HEK293 (cell line): ENCODE results near the gene DEFB113.

ENCODE experiments used
- CTCF ChIA-PET: fragments of 350-600 bp; formaldehyde crosslinking; extraction: SDS; loops from one replicate; lab custom pipeline; 2021; ENCODE audit warnings: antibody characterized with exemption; lab: Yijun Ruan, JAX
- POLR2A ChIA-PET: fragments of 300-600 bp; formaldehyde crosslinking; extraction: SDS; loops from one replicate; lab custom pipeline; 2020; ENCODE audit warnings: antibody characterized with exemption, inconsistent platforms; lab: Yijun Ruan, JAX
- H3K27ac ChIP-seq: fragments of 200-500 bp; sonication (Bioruptor generic); 2 replicates; pipeline ENCODE4 v1.5.1; 2014; ENCODE audit warnings: low read depth, low read length, control low read depth, inconsistent platforms; ENCODE audit errors: extremely low read depth
- H3K36me3 ChIP-seq, 2 experiments: fragments of 200-500 bp in 1 of 2; sonication (Bioruptor generic) in 1 of 2; 1 replicate in 1 of 2; 2 replicates in 1 of 2; pipeline ENCODE4 v1.5.1; 2014 to 2017; ENCODE audit warnings: inconsistent platforms in 2 of 2, low read length in 2 of 2; ENCODE audit not compliant: control insufficient read depth in 2 of 2, insufficient read depth in 1 of 2
- H3K4me1 ChIP-seq: fragments of 200-500 bp; sonication (Bioruptor generic); 2 replicates; pipeline ENCODE4 v1.5.1; 2014; ENCODE audit warnings: mild to moderate bottlenecking, low read length, inconsistent platforms; ENCODE audit not compliant: control insufficient read depth, insufficient read depth
- H3K4me3 ChIP-seq: 2 replicates; pipeline ENCODE4 v1.5.1; 2011; ENCODE audit warnings: low read depth, mild to moderate bottlenecking, control low read depth, low read length, moderate library complexity
- H3K9me3 ChIP-seq: fragments of 200-500 bp; sonication (Bioruptor generic); 2 replicates; pipeline ENCODE4 v1.5.1; 2014; ENCODE audit warnings: low read depth, low read length, inconsistent platforms; ENCODE audit not compliant: control insufficient read depth, insufficient read depth
- FEZF1 ChIP-seq: fragments of 450-650 bp; formaldehyde crosslinking; IDR thresholded peaks from 2 replicates; pipeline ENCODE4 v1.5.1; 2016; ENCODE audit warnings: missing biosample characterization, missing genetic modification characterization
- MEIS1 ChIP-seq: sonication (generic); formaldehyde crosslinking; IDR thresholded peaks from 2 replicates; pipeline ENCODE4 v1.8.1; 2022; ENCODE audit warnings: missing genetic modification reagents, mild to moderate bottlenecking, borderline replicate concordance
- OSR2 ChIP-seq: fragments of 450-650 bp; formaldehyde crosslinking; IDR thresholded peaks from 2 replicates; pipeline ENCODE4 v1.5.1; 2016; ENCODE audit warnings: missing biosample characterization, missing genetic modification characterization
- SCRT1 ChIP-seq: fragments of 450-650 bp; formaldehyde crosslinking; IDR thresholded peaks from 2 replicates; pipeline ENCODE4 v1.5.1; 2016; ENCODE audit warnings: missing biosample characterization, missing genetic modification characterization, borderline replicate concordance
- YY1 ChIP-seq: fragments of 450-650 bp; formaldehyde crosslinking; IDR thresholded peaks from 2 replicates; pipeline ENCODE4 v1.5.1; 2018; ENCODE audit warnings: missing biosample characterization, missing genetic modification characterization
- ZEB2 ChIP-seq: fragments of 450-650 bp; formaldehyde crosslinking; IDR thresholded peaks from 2 replicates; pipeline ENCODE4 v1.5.1; 2016; ENCODE audit warnings: missing biosample characterization, missing genetic modification characterization
- ZNF112 ChIP-seq: fragments of 450-650 bp; formaldehyde crosslinking; IDR thresholded peaks from 2 replicates; pipeline ENCODE4 v1.5.0; 2017; ENCODE audit warnings: missing biosample characterization, missing genetic modification characterization
- ZNF114 ChIP-seq: fragments of 450-650 bp; formaldehyde crosslinking; IDR thresholded peaks from 2 replicates; pipeline ENCODE4 v1.5.0; 2017; ENCODE audit warnings: missing biosample characterization, missing genetic modification characterization
- ZNF132 ChIP-seq: fragments of 450-650 bp; formaldehyde crosslinking; IDR thresholded peaks from 2 replicates; pipeline ENCODE4 v1.5.1; 2017; ENCODE audit warnings: missing biosample characterization, missing genetic modification characterization, borderline replicate concordance
- ZNF140 ChIP-seq: fragments of 450-650 bp; formaldehyde crosslinking; IDR thresholded peaks from 2 replicates; pipeline ENCODE4 v1.5.1; 2016; ENCODE audit warnings: missing biosample characterization, missing genetic modification characterization
- ZNF157 ChIP-seq: fragments of 450-650 bp; formaldehyde crosslinking; IDR thresholded peaks from 2 replicates; pipeline ENCODE4 v1.5.1; 2016; ENCODE audit warnings: missing biosample characterization, missing genetic modification characterization
- ZNF169 ChIP-seq: fragments of 450-650 bp; formaldehyde crosslinking; IDR thresholded peaks from 2 replicates; pipeline ENCODE4 v1.5.1; 2016; ENCODE audit warnings: missing biosample characterization, missing genetic modification characterization
- ZNF2 ChIP-seq: fragments of 450-650 bp; formaldehyde crosslinking; IDR thresholded peaks from 2 replicates; pipeline ENCODE4 v1.5.1; 2016; ENCODE audit warnings: missing biosample characterization, missing genetic modification characterization
- ZNF248 ChIP-seq: fragments of 450-650 bp; formaldehyde crosslinking; IDR thresholded peaks from 2 replicates; pipeline ENCODE4 v1.5.1; 2017; ENCODE audit warnings: missing biosample characterization, missing genetic modification characterization
- ZNF274 ChIP-seq, 2 experiments: fragments of 200-500 bp in 1 of 2; fragments of 450-650 bp in 1 of 2; sonication (Bioruptor generic) in 1 of 2; formaldehyde crosslinking in 1 of 2; IDR thresholded peaks; 2 replicates each; pipeline versions ENCODE4 v1.5.1 to v1.6.1; 2014 to 2016; ENCODE audit warnings: borderline replicate concordance in 1 of 2, inconsistent platforms in 1 of 2, low read length in 1 of 2, missing biosample characterization in 1 of 2, missing genetic modification characterization in 1 of 2
- ZNF341 ChIP-seq: fragments of 450-650 bp; formaldehyde crosslinking; IDR thresholded peaks from 2 replicates; pipeline ENCODE4; 2016; ENCODE audit warnings: low read depth, missing biosample characterization, missing genetic modification characterization
- ZNF416 ChIP-seq: fragments of 450-650 bp; formaldehyde crosslinking; IDR thresholded peaks from 2 replicates; pipeline ENCODE4 v1.5.1; 2016; ENCODE audit warnings: missing biosample characterization, missing genetic modification characterization
- ZNF48 ChIP-seq: fragments of 450-650 bp; formaldehyde crosslinking; IDR thresholded peaks from 2 replicates; pipeline ENCODE4 v1.5.1; 2016; ENCODE audit warnings: missing biosample characterization, missing genetic modification characterization
- ZNF677 ChIP-seq: fragments of 450-650 bp; IDR thresholded peaks from 2 replicates; pipeline ENCODE4 v1.5.0; 2018; ENCODE audit warnings: missing biosample characterization, mild to moderate bottlenecking, missing genetic modification characterization, moderate library complexity
- ZNF707 ChIP-seq: fragments of 450-650 bp; formaldehyde crosslinking; IDR thresholded peaks from 2 replicates; pipeline ENCODE4 v1.5.1; 2016; ENCODE audit warnings: missing biosample characterization, missing genetic modification characterization
- ZNF837 ChIP-seq: fragments of 450-650 bp; formaldehyde crosslinking; IDR thresholded peaks from 2 replicates; pipeline ENCODE4 v1.5.1; 2016; ENCODE audit warnings: missing biosample characterization, missing genetic modification characterization
- ZXDB ChIP-seq: fragments of 450-650 bp; formaldehyde crosslinking; IDR thresholded peaks from 2 replicates; pipeline ENCODE4 v1.5.1; 2016; ENCODE audit warnings: missing biosample characterization, missing genetic modification characterization
- TF ChIP-seq, protein P1 (sequence below): fragments of 450-650 bp; formaldehyde crosslinking; IDR thresholded peaks from 2 replicates; pipeline ENCODE4 v1.5.1; 2016; ENCODE audit warnings: missing biosample characterization, missing genetic modification characterization
- TF ChIP-seq, protein P2 (sequence below): fragments of 450-650 bp; formaldehyde crosslinking; IDR thresholded peaks from 2 replicates; pipeline ENCODE4 v1.5.1; 2016; ENCODE audit warnings: missing biosample characterization, missing genetic modification characterization
- TF ChIP-seq, protein P3 (sequence below): fragments of 450-650 bp; IDR thresholded peaks from 2 replicates; pipeline ENCODE4 v1.5.1; 2018; ENCODE audit warnings: missing biosample characterization, missing genetic modification characterization
- TF ChIP-seq, protein P4 (sequence below): fragments of 450-650 bp; formaldehyde crosslinking; IDR thresholded peaks from 2 replicates; pipeline ENCODE4 v1.5.1; 2016; ENCODE audit warnings: missing biosample characterization, missing genetic modification characterization

Gene DEFB113

DNA sequence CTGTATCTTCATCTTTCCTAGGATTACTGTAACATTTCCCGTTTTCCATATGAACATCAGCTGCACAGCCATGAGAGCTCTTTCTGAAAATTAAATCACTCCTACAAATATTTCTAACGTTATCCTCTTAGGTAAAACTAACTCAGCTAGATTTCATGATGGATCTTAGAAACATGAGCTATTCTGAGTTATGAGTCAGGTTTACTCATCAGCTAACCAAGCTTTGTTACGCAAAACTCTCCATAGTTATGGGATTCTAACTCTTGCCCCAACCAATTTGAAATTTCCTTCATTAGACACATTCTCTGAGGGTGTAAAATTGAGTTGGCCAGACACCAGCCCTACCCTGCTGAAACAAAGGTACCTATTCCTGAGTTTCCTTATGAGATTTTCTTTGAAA, 38.4 kb upstream of the DEFB113 start (continued):
- TF ChIP-seq ZNF416, result no peak
- TF ChIP-seq, protein P1, sequence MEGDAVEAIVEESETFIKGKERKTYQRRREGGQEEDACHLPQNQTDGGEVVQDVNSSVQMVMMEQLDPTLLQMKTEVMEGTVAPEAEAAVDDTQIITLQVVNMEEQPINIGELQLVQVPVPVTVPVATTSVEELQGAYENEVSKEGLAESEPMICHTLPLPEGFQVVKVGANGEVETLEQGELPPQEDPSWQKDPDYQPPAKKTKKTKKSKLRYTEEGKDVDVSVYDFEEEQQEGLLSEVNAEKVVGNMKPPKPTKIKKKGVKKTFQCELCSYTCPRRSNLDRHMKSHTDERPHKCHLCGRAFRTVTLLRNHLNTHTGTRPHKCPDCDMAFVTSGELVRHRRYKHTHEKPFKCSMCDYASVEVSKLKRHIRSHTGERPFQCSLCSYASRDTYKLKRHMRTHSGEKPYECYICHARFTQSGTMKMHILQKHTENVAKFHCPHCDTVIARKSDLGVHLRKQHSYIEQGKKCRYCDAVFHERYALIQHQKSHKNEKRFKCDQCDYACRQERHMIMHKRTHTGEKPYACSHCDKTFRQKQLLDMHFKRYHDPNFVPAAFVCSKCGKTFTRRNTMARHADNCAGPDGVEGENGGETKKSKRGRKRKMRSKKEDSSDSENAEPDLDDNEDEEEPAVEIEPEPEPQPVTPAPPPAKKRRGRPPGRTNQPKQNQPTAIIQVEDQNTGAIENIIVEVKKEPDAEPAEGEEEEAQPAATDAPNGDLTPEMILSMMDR (tag by site-specific recombination), result no peak
- TF ChIP-seq, protein P2, sequence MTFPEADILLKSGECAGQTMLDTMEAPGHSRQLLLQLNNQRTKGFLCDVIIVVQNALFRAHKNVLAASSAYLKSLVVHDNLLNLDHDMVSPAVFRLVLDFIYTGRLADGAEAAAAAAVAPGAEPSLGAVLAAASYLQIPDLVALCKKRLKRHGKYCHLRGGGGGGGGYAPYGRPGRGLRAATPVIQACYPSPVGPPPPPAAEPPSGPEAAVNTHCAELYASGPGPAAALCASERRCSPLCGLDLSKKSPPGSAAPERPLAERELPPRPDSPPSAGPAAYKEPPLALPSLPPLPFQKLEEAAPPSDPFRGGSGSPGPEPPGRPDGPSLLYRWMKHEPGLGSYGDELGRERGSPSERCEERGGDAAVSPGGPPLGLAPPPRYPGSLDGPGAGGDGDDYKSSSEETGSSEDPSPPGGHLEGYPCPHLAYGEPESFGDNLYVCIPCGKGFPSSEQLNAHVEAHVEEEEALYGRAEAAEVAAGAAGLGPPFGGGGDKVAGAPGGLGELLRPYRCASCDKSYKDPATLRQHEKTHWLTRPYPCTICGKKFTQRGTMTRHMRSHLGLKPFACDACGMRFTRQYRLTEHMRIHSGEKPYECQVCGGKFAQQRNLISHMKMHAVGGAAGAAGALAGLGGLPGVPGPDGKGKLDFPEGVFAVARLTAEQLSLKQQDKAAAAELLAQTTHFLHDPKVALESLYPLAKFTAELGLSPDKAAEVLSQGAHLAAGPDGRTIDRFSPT, result no peak
- TF ChIP-seq ZNF341 (tag by site-specific recombination), result no peak
- TF ChIP-seq ZEB2 (tag by site-specific recombination), result no peak

DNA sequence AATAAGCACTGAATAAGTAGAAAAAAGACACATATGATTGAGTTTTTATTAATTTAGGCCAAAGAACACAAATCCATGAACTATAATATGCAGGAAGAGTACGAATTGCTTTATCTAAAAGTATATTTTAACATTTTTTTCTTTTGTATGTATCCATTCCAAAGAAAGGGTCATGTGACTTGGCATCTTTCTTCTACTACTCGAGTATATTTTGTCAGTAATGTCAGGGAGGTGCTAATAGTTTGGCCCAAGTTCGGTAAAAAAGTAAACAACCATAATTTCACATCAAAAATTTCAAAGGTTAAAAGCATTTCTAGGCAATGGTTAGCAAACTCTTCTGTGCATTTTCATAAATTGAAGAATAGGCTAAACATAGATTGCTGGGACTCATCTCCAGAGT, 33.7 kb upstream of the DEFB113 start:
- no peak overlapping the region for H3K27ac ChIP-seq
- H3K4me1 ChIP-seq, result no peaks in the 10 kb centered on the region
- ChIA-PET POLR2A (no interaction called here), CTCF (no interaction called here)
- H3K9me3 ChIP-seq, result no peaks in the 10 kb centered on the region
- no peaks in the 10 kb centered on the region for H3K36me3 ChIP-seq
- TF ChIP-seq ZNF48 (tag by site-specific recombination) (no peak), ZNF169 (tag by site-specific recombination) (no peak), ZXDB (no peak)
- TF ChIP-seq, protein P3, sequence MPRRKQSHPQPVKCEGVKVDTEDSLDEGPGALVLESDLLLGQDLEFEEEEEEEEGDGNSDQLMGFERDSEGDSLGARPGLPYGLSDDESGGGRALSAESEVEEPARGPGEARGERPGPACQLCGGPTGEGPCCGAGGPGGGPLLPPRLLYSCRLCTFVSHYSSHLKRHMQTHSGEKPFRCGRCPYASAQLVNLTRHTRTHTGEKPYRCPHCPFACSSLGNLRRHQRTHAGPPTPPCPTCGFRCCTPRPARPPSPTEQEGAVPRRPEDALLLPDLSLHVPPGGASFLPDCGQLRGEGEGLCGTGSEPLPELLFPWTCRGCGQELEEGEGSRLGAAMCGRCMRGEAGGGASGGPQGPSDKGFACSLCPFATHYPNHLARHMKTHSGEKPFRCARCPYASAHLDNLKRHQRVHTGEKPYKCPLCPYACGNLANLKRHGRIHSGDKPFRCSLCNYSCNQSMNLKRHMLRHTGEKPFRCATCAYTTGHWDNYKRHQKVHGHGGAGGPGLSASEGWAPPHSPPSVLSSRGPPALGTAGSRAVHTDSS (tag by site-specific recombination), result no peak
- no peak overlapping the region for H3K4me3 ChIP-seq

DNA sequence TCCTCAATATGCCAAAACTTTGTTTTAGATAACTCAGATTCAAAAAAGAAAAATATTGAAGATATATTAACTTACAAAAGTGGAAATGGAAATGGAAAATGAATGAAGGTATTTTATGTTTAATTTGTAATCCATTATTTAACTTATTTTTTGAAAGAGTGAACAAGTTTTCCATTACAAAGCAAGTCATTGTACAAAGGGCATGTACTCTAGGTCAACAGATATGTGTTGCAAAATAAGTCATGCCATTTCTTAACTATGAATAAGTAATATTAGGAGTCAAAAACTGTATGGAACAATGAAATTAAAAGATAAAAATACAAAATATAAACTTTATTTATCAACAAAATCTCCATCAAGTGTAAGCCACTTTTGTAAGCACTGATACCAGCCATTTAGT, 25.9 kb upstream of the DEFB113 start:
- H3K36me3 ChIP-seq, result no peaks in the 10 kb centered on the region
- TF ChIP-seq MEIS1 (CRISPR knock-in tag), result no peak
- no peak for TF ChIP-seq SCRT1 (tag by site-specific recombination)
- TF ChIP-seq, protein P1 (tag by site-specific recombination), result no peak
- no peak for TF ChIP-seq ZXDB
- no peak for TF ChIP-seq ZNF132 (tag by site-specific recombination)
- TF ChIP-seq ZNF112 (tag by site-specific recombination), result no peak
- no peak for TF ChIP-seq ZNF248 (tag by site-specific recombination)
- no peak for TF ChIP-seq ZNF677 (tag by site-specific recombination)
- no peak for TF ChIP-seq YY1 (tag by site-specific recombination)
- TF ChIP-seq ZNF114 (tag by site-specific recombination), result no peak
- TF ChIP-seq ZNF140, result no peak
- TF ChIP-seq OSR2 (tag by site-specific recombination), result no peak
- no peak for TF ChIP-seq ZNF707 (tag by site-specific recombination)
- no peak for TF ChIP-seq FEZF1 (tag by site-specific recombination)
- no peak for TF ChIP-seq ZNF2 (tag by site-specific recombination)
- TF ChIP-seq, protein P4, sequence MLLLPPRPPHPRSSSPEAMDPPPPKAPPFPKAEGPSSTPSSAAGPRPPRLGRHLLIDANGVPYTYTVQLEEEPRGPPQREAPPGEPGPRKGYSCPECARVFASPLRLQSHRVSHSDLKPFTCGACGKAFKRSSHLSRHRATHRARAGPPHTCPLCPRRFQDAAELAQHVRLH (tag by site-specific recombination), result no peak
- no peak for TF ChIP-seq ZNF837 (tag by site-specific recombination)
- no peak for TF ChIP-seq ZNF274 (IDR thresholded peaks at IDR 0.05; ENCODE audit: low read length)
- TF ChIP-seq ZNF274 (tag by site-specific recombination; IDR thresholded peaks at IDR 0.05; ENCODE audit: borderline replicate concordance), result no peak
- no peak for TF ChIP-seq ZNF157 (tag by site-specific recombination)
- no peak overlapping the region for H3K27ac ChIP-seq
- H3K4me1 ChIP-seq, result no peaks in the 10 kb centered on the region
- ChIA-PET CTCF (no interaction called here), POLR2A (no interaction called here)
- H3K4me3 ChIP-seq, result no peak overlapping the region
- H3K9me3 ChIP-seq, result no peaks in the 10 kb centered on the region
